GM12892 (cell line): ENCODE results near the gene STK40.
A peak's percentile ranks its signal among the peaks of the same experiment; 100 is the strongest.

Experiments
- DNase-seq: peaks from one replicate; pipeline ENCODE4 v3.0.0; 2011; ENCODE audit not compliant: insufficient read length
- FAIRE-seq: peaks from 2 replicates; lab custom pipeline; 2011; peaks lifted over from hg19 to GRCh38; lab: Jason Lieb, UNC
- POLR2A ChIP-seq: IDR thresholded peaks from 2 replicates; pipeline ENCODE4 v1.6.1; 2011; ENCODE audit warnings: low read depth, low read length, control low read depth
- POLR2AphosphoS5 ChIP-seq: IDR thresholded peaks from 2 replicates; pipeline ENCODE4 v1.6.1; 2011; ENCODE audit warnings: low read depth, low read length, control low read depth
- TAF1 ChIP-seq: IDR thresholded peaks from 2 replicates; pipeline ENCODE4 v1.6.1; 2011; ENCODE audit warnings: low read depth, mild to moderate bottlenecking, control low read depth, low read length, borderline replicate concordance

The STK40 gene

DNA sequence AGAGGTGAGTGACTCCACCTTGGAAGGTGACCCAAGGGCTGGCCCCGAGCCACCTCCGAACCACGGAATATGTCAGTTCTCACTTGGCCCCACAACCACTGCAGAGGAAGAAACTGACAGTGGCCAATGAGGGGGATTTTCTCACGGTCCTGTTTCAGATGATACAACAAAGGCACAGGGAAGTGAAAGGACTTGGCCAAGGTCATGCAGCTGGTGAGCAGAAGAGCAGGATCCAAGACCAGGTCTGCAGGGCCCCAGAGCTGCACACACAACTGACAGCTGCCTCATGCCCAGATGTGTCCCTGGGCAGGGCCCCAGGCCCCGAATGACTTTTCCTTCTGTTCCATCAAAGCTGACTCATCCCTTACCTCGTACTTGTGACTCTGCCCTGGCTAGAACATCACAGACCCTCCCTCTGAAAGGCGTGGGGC lies 36.5 kb downstream of the STK40 start:
- FAIRE-seq (peak; percentile 95), DNase-seq (peak; percentile 69)
- TF ChIP-seq POLR2A (no peak), POLR2AphosphoS5 (peak; percentile 28; the same call in 1 of the 2 replicates), TAF1 (no peak)

DNA sequence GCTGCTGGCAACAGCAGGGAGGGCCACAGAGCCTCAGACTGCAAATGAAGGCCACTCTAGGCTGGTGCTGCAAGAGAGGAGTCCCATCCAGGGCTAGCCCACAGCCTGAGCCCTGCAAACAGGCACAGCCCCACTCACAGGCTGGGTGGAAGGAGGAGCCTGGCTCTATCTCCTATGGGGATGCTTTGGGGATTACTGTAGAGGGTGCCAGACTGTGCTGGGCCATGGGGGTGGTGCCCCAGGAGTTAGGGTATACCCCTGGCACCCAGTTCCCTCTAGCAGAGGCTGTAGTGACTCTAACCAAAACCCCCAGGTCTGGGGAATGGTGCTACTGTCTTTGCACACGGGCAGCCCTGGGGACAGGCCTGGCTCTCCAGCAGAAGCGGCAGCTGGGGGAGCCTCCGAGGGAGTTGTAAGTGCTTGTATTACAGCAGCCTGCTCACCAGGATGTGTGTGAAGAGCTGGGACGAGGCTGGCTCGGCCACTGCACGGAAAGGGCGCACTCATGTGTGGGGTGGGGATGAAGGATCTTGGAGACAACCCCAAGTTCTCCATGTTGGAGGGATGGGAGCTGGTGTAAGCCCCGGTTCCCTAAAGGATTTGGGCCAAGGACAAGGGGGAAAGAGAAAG lies 38.9 kb downstream of the STK40 start:
- TF ChIP-seq TAF1 (no peak), POLR2AphosphoS5 (no peak), POLR2A (no peak)
- DNase-seq (no peak), FAIRE-seq (no peak)

DNA sequence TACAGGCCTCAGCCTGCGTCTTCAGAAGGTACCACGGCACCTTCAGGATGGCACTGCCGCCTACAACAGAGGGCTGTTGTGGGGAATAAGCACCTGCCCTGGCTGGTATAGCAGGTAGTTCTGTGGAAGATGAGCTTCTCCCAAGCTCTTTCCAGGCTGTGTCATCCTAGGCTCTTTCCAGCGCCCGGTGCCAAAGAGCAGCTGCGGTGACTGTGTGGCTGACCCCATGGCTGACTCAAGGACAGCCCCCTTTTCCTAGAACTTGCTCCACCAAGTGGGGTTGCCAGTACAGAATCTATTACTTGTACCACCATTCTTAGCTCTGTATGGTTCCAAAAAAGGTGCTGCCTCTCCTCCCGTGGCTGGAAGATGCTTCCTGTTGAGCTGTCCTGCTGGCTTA lies 40.4 kb downstream of the STK40 start:
- FAIRE-seq: no peak
- no peak for DNase-seq
- TF ChIP-seq POLR2A (no peak), POLR2AphosphoS5 (no peak), TAF1 (no peak)

DNA sequence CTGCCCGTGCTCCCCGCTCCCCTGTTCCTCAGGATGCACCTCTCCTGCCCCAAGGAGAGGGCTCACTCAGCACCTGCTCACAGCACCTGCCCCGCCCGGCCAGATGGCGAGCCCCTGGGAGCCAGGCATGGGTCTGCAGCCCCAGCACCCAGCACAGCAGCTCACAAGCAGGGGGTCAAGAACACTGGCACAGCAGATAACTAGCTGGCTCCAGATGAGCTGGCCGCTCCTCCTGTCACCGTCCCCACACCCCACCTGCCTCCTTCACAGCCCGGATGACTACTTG lies 41.4 kb downstream of the STK40 start:
- DNase-seq (no peak), FAIRE-seq (no peak)
- TF ChIP-seq POLR2A (no peak), TAF1 (no peak), POLR2AphosphoS5 (no peak)

DNA sequence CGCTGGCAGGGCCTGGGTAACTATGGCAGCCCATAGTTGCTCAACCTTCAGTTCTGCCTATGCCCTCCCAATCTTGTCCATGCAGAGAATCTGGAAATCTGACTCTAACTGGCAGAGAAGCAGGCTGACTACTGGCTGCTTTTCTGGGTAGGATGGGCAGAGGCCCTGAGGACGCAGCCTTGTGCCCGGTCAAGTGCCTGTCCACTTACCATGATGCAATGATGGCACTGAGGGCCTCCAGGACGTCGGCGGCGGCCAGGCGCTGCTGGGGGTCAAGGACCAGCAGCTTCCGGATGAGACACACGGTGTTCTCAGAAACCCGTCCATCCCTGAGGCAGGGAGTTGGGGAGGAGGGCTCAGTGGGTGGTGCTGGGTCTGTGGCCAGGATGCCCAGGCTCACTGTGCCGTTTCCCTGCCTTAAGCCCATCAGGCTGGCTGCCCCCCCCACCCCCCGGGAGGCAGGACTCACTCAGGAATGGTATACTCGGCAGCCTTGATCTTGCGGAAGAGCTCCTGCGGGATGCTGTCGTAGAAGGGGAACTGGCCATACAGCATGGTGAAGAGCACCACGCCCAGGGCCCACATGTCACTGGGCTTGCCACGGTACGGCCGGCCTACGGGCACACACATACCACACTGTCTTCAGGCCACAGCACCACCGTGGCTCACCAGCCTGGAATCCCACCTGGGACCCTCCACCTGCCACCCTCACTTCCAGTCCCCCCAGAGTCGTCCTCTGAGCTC lies 41.9 kb downstream of the STK40 start:
- TF ChIP-seq POLR2AphosphoS5 (no peak), POLR2A (no peak), TAF1 (no peak)
- DNase-seq (no peak), FAIRE-seq (no peak)

DNA sequence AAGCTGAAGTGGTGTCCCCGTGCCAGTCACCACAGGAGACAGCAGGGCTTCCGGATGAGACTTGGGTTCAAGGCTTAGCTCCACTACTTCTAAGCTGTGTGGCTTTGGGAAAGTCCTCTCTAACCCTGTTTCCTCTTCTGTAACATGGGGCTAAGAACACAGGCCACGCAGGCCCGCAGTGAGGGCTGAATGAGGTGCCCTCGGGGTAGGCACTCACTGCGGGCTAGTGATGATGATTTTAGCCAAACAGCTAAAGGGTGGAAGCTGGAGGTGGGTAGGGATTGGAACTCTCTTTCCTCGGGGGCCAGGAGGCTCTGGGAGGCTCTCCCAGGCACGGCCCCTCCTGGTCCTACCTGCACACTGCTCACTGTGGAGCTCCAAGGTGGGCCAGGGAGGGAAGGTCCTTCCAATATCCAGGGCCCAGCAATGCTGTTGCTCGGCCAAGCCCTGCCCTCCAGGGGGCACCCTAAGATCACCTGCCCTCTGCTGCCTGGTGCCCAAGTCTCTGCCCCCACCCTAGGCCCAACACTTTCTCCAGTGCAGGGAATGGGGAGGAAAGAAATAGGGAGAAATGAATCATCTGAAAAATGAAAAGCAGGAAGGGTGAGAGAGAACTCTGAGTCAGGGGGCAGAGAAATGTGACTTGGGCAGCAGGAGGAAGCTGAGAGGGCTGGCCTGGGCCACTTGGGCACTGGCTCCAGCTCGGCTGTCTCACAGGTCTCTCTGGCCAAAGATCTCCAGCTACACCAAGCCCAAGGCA lies 43.1 kb downstream of the STK40 start:
- FAIRE-seq (no peak), DNase-seq (no peak)
- TF ChIP-seq TAF1 (no peak), POLR2A (no peak), POLR2AphosphoS5 (no peak)

DNA sequence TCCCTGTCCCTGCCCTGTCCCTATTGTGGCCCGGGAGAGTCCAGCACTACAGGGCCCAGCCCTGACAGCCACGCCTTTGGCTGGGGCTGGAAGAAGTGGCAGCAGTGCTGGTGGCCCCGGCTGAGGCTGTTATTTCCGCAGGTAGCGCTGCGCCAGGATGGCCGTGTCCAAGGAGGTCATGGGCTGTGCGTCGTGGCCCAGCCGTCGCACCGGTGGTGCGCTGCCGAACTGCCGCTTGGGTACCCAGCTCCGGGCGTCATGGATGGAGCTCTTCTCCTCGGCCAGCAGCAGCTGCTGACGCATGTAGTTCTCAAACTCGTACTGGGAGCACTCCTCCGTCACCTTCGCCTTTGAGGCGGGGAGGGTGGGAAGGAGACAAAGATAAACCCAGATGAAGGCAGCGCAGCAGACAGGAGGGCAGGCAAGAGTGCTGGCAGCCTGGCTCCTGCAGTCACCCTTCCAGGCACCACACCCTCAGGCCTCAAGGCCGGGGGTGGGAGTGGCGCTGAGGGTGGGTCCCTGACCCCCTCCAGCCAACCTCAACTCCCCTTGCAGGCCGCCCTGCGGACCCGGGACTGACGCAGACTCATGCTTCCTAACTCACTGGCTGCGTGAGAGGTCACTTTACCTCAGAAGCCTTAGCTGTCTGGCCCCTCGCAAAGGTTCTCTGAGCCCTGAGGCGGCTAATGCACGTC lies 44.0 kb downstream of the STK40 start:
- TF ChIP-seq POLR2AphosphoS5 (no peak), POLR2A (no peak), TAF1 (no peak)
- FAIRE-seq (no peak), DNase-seq (no peak)

DNA sequence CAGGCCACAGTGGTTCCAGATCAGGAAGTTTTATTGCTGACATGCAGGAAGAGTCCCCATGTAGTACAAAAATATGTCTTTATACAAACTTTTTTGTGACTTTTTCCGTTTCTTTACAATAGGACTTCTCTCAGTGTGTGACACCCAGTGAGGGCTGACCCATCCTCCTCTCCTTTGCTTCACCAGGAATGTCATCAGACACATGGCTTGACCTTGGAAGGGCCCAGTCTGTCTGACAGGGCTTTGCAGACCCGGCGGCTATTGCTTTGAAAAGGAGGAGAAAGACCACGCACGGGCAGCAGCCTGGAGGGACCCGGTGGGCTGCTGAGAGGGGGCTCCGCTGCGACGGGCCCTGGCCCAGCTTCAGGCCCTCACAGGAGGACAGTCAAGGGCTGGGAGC lies 46.1 kb downstream of the STK40 start:
- FAIRE-seq (no peak), DNase-seq (no peak)
- TF ChIP-seq TAF1 (no peak), POLR2AphosphoS5 (no peak), POLR2A (no peak)

DNA sequence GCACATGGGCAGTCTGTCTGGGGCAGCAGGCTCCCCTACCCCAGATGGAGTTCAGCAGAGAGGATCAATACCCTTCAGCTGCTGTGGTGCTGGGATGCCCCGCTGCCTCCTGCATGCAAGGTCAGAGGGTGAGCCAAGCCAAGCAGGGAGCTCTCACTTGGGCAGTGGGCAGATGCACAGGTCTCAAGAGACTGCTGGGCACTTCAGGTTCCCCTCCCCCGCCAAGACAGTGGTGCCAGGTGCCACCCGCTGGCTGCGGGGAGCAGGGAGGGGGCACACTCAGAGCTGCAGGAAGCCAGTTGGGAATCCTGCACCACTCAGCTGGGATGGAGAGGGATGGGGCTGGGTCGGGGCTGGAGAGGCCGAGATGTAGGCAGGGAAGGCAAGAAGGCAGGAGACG lies 46.5 kb downstream of the STK40 start:
- no peak for DNase-seq
- TF ChIP-seq POLR2AphosphoS5 (no peak), POLR2A (no peak), TAF1 (no peak)
- no peak for FAIRE-seq

DNA sequence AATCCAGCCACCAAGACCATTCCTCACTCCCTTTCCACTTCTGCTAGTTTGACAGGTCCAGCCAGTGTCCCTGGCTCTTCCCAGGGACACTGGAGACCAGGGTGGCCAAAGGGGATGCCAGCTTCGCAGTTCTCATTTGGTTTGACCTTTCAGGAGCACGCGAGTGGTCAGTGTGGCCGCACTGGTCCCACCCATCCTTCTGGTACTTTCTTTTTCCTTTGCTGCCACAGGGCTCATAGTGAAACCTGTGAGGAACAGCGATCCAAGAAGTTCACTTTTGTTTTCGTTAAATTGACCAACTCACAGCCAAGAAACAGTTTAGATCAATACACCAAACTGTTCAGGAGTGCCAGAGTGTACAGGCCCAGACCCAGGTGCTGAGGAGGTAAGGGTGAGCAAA lies 47.9 kb downstream of the STK40 start:
- DNase-seq (no peak), FAIRE-seq (no peak)
- TF ChIP-seq TAF1 (no peak), POLR2AphosphoS5 (no peak), POLR2A (no peak)

DNA sequence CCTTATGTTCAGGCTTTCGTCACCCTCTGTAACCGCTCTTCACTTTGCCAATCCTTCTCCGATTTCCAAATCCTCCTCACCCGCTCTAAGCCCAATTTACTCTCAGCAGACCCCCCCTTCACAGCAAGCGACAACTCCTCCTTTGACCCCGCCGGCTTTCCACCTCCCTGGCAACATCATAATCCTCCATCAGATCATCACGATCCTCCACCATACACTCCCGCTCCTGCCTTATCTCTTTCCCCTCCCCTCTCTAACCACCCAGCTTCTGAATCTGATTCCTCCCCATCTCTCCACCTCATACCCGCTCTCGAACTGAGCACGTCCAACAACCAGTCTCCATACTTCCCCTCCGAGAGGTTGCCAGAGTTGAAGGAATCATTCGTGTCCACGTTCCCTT lies 54.8 kb downstream of the STK40 start:
- TF ChIP-seq TAF1: no peak
- TF ChIP-seq POLR2A: no peak
- no peak for TF ChIP-seq POLR2AphosphoS5
- FAIRE-seq (no peak), DNase-seq (no peak)

DNA sequence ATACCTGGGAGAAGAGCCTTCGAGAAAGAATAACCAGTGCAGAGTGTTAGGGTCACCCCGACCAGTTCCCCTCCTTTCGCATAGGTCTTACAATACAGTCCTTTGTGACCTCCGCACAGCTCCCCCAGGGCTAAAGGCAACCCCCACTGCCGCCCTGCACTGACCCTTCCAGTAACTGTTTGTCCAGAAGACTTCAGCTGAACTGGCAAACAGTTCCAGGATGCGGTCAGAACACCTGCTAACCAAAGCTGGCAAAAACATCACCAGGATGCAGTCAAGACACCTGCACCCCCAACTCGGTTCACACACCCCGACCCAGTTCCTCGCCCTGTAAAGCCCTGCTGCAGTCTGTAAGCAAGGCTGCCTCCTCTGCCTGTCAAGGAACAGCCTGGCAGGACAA lies 55.9 kb downstream of the STK40 start:
- FAIRE-seq (no peak), DNase-seq (no peak)
- TF ChIP-seq POLR2AphosphoS5 (no peak), TAF1 (no peak), POLR2A (no peak)
